NCI-H1694 (cell line): ENCODE results near the gene KMT2E.

Experiments
- DNase-seq: peaks from one replicate; lab custom pipeline; 2025; lab: John Stamatoyannopoulos, UW

KMT2E gene

GRCh38 chr7:105007298-105007697 lies 6.7 kb upstream of the KMT2E start:
- DNase-seq = no peak

- no peak for DNase-seq
These were observed 4.1 kb upstream of the KMT2E start for GRCh38 chr7:105009667-105010503.

- no peak for DNase-seq
These were observed 3.4 kb upstream of the KMT2E start for GRCh38 chr7:105010504-105011130.

GRCh38 chr7:105011141-105011830 lies 2.7 kb upstream of the KMT2E start:
- no peak for DNase-seq

GRCh38 chr7:105011831-105012502 lies 2.0 kb upstream of the KMT2E start:
- DNase-seq = no peak

GRCh38 chr7:105012503-105013220 lies 1.3 kb upstream of the KMT2E start:
- peak; percentile 95 for DNase-seq

- DNase-seq = peak; percentile 88
These were observed 687 bp upstream of the KMT2E start for GRCh38 chr7:105013221-105013815.

- DNase-seq = peak; percentile 61
These were observed 836 bp downstream of the KMT2E start for GRCh38 chr7:105014693-105015389.

GRCh38 chr7:105015390-105015965 lies 1.5 kb downstream of the KMT2E start:
- peak; percentile 31 for DNase-seq

GRCh38 chr7:105016068-105016708 lies 2.2 kb downstream of the KMT2E start:
- DNase-seq = no peak

- DNase-seq = no peak
These were observed 3.0 kb downstream of the KMT2E start for GRCh38 chr7:105016709-105017656.

GRCh38 chr7:105017657-105018365 lies 3.8 kb downstream of the KMT2E start:
- DNase-seq = no peak

GRCh38 chr7:105019269-105019668 lies 5.3 kb downstream of the KMT2E start:
- no peak for DNase-seq

GRCh38 chr7:105020926-105021325 lies 6.9 kb downstream of the KMT2E start:
- DNase-seq = no peak

- DNase-seq = no peak
These were observed 7.3 kb downstream of the KMT2E start for GRCh38 chr7:105021352-105021751.

GRCh38 chr7:105021967-105022366 lies 8.0 kb downstream of the KMT2E start:
- DNase-seq = no peak

- DNase-seq = no peak
These were observed 8.5 kb downstream of the KMT2E start for GRCh38 chr7:105022458-105022857.

- no peak for DNase-seq
These were observed 10.7 kb downstream of the KMT2E start for GRCh38 chr7:105024734-105025133.
